Measurements from ENCODE around the gene HSPA9. TPM values are rescaled to one million over a fixed set of nuclear protein-coding genes. Genes with fewer than 3 reads are reported as not detected.

The HSPA9 gene
- total and polyA plus RNA-seq, 7 donors, result 75.1 to 244 (median 148) TPM

DNA sequence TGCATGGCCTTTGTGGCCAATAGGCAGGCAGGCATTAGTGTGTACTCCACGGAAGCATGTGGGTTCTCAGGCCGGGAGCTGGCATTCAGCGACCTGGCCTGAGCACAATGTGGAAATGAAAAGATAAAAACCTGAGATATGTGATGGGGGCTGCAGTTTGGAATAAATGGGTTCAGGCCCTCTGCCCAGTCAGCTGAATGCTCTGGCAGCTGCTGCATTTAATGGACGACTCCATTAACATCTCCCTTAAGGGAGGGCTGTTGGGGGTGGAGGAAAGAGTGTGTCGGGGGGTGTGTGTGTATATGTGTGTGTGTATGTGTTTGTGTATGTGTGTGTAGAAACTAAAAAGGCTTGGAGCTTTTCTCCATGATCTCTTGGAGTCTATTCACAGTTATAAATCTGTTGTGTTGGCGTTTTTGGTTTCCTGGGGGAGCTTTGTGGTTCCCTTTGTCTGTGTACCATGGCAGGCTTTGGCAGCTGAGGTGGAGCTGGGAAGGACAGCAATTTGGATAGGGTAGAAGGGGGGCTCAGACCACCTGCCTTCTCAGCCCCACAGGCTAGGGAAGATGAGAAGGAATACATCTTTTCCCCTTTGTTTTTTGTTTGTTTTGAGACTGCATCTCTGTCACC, 27.3 kb upstream of the HSPA9 start:
- Histone ChIP-seq H3K27me3 (no peaks in the 10 kb centered on the region), H3K4me1 (no peaks in the 10 kb centered on the region), H3K27ac (no peak overlapping the region), H3K9me3 (no peaks in the 10 kb centered on the region), H3K36me3 (no peaks in the 10 kb centered on the region), H3K4me3 (no peak overlapping the region)
- intact Hi-C loops (cut with DNase I), result no loop called here
- DNase-seq, result no peak
- TF ChIP-seq EP300 (IDR thresholded peaks at IDR 0.05), result no peak
- TF ChIP-seq POLR2AphosphoS5 (IDR thresholded peaks at IDR 0.05), result no peak
- WGBS, 2 donors, result 79 to 85% methylated on average over 6 of the region's 6 CpGs

DNA sequence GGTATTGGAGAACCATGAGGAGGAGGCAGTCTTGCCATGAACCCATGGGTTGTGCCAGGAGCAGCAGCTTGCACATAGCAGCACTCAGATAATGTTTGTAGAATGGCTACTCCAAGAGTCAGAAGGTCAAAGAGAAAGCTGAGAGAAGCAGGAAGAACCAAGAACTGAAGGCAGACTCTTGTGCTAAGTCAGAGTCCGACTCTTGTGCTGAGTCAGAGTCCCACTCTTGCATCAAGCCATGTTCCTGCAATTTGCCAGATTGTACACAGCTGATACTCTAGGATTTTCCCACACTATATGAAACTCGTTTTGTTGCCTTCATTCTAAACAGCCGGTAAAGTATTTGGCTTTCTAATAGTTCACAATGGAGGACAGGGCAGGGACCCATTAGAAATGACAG, 26.2 kb upstream of the HSPA9 start:
- Histone ChIP-seq H3K4me3 (no peak overlapping the region), H3K27ac (no peak overlapping the region), H3K36me3 (no peaks in the 10 kb centered on the region), H3K4me1 (no peaks in the 10 kb centered on the region), H3K27me3 (no peaks in the 10 kb centered on the region), H3K9me3 (no peaks in the 10 kb centered on the region)
- no peak for DNase-seq
- TF ChIP-seq POLR2AphosphoS5 (IDR thresholded peaks at IDR 0.05) (no peak), EP300 (IDR thresholded peaks at IDR 0.05) (no peak), POLR2A (IDR thresholded peaks at IDR 0.05) (no peak)
- TF ChIP-seq, protein P1, sequence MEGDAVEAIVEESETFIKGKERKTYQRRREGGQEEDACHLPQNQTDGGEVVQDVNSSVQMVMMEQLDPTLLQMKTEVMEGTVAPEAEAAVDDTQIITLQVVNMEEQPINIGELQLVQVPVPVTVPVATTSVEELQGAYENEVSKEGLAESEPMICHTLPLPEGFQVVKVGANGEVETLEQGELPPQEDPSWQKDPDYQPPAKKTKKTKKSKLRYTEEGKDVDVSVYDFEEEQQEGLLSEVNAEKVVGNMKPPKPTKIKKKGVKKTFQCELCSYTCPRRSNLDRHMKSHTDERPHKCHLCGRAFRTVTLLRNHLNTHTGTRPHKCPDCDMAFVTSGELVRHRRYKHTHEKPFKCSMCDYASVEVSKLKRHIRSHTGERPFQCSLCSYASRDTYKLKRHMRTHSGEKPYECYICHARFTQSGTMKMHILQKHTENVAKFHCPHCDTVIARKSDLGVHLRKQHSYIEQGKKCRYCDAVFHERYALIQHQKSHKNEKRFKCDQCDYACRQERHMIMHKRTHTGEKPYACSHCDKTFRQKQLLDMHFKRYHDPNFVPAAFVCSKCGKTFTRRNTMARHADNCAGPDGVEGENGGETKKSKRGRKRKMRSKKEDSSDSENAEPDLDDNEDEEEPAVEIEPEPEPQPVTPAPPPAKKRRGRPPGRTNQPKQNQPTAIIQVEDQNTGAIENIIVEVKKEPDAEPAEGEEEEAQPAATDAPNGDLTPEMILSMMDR (IDR thresholded peaks at IDR 0.05), result no peak
- intact Hi-C loops (cut with DNase I), result no loop called here
- 60 to 69% methylated on average over 3 of the region's 3 CpGs for WGBS, 2 donors

DNA sequence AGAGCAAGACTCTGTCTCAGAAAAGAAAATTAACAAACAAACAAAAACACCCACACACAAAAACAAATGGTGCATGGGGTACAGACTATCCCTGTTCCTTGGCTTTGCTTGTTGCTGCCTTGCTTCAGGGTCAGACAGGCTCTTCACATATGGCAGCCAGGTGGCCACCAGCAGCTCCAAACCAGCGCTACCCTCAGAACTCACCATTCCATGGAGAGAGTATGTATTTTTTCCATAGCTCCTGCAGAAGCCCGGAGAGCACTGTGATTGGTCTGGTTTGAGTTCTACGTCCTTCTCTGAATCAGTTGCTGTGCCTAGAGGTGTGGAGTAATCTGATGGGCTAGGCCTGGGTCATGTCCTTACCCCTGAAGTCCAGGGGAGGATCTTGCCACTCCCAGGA, 25.2 kb upstream of the HSPA9 start:
- H3K9me3 ChIP-seq, result no peaks in the 10 kb centered on the region
- no peaks in the 10 kb centered on the region for H3K4me1 ChIP-seq
- peak; percentile 7 for DNase-seq
- no peaks in the 10 kb centered on the region for H3K27me3 ChIP-seq
- H3K36me3 ChIP-seq, result no peaks in the 10 kb centered on the region
- H3K4me3 ChIP-seq, result no peak overlapping the region
- H3K27ac ChIP-seq, result no peak overlapping the region
- intact Hi-C loops (cut with DNase I), result no loop called here
- 94 to 96% methylated on average over 3 of the region's 3 CpGs for WGBS, 2 donors
- no peak for TF ChIP-seq EP300 (IDR thresholded peaks at IDR 0.05)
- no peak for TF ChIP-seq POLR2AphosphoS5 (IDR thresholded peaks at IDR 0.05)

- peak; percentile 27 for DNase-seq
- WGBS, 2 donors, result 78 to 88% methylated on average over 9 of the region's 9 CpGs
- intact Hi-C loops (cut with DNase I), result no loop called here
These were observed 22.6 kb upstream of the HSPA9 start for GRCh38 chr5:138597661-138598400.

DNA sequence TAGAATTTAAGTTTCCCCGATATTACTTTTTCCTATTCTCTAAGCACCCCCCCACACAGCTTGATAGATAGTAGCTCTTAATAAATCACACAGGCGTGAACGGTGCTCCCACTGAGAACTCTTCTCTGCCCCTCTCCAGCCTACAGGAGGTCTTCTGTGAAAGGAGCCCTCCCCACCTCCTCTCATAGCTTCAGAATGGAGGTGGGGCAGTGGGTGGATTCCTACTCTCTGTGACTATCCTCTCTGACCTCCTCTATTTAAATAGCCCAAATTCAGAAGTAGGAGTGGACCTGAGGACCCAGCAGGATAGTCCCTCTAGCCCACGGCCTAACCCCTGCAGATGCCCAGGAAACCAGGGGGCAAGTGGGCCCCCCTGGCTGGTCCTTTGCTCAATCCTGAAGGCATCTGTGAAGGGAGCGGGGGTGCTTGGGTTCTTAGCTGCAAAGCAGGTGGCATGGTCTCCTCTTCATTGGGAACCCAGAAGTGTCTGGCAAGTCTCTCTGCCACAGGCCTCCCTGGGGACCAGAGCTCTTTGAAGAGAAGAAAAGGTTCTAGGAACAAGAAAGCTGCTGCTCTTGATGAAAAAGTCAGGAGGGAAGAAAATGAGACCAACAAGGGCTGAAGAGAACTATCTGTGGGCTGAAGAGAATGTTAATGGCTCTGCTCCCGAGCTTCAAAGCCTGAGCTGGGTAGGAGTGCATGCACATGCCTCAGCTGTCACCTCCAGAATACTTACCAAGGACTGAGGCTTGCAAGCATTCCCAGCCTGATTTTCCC, 21.1 kb upstream of the HSPA9 start:
- intact Hi-C loops (cut with DNase I), result no loop called here
- Histone ChIP-seq H3K27ac (no peak overlapping the region), H3K9me3 (no peaks in the 10 kb centered on the region), H3K27me3 (no peaks in the 10 kb centered on the region), H3K4me1 (no peaks in the 10 kb centered on the region), H3K36me3 (no peaks in the 10 kb centered on the region), H3K4me3 (no peak overlapping the region)
- no peak for TF ChIP-seq EP300 (IDR thresholded peaks at IDR 0.05)
- TF ChIP-seq POLR2AphosphoS5 (IDR thresholded peaks at IDR 0.05), result no peak
- TF ChIP-seq, protein P1 (IDR thresholded peaks at IDR 0.05), result no peak
- no peak for TF ChIP-seq POLR2A (IDR thresholded peaks at IDR 0.05)
- 82 to 90% methylated on average over 6 of the region's 6 CpGs for WGBS, 2 donors
- peak; percentile 22 for DNase-seq

More at GRCh38 chr5:138597661-138598400, 22.6 kb upstream of the HSPA9 start:
- Histone ChIP-seq H3K9me3 (no peaks in the 10 kb centered on the region), H3K27me3 (no peaks in the 10 kb centered on the region), H3K4me3 (no peak overlapping the region), H3K27ac (no peak overlapping the region), H3K4me1 (no peaks in the 10 kb centered on the region), H3K36me3 (no peaks in the 10 kb centered on the region)
- TF ChIP-seq, protein P1 (IDR thresholded peaks at IDR 0.05), result no peak
- TF ChIP-seq POLR2AphosphoS5 (IDR thresholded peaks at IDR 0.05) (no peak), EP300 (IDR thresholded peaks at IDR 0.05) (no peak), POLR2A (IDR thresholded peaks at IDR 0.05) (no peak)

Measured in sigmoid colon (tissue), 7 donors.